GM12875 (cell line): Measurements from ENCODE around the gene CYP4F8.

Source experiments
- H3K4me3 ChIP-seq: one replicate; pipeline ENCODE4 v1.5.1; 2011; ENCODE audit warnings: low read depth, low read length, control low read depth
- TF ChIP-seq, protein P1 (sequence below): IDR thresholded peaks from 2 replicates; pipeline ENCODE4 v1.5.1; 2011; ENCODE audit warnings: low read depth, mild to moderate bottlenecking, control low read depth, inconsistent platforms, low read length, moderate library complexity, borderline replicate concordance; ENCODE audit not compliant: insufficient read depth

Gene CYP4F8

DNA sequence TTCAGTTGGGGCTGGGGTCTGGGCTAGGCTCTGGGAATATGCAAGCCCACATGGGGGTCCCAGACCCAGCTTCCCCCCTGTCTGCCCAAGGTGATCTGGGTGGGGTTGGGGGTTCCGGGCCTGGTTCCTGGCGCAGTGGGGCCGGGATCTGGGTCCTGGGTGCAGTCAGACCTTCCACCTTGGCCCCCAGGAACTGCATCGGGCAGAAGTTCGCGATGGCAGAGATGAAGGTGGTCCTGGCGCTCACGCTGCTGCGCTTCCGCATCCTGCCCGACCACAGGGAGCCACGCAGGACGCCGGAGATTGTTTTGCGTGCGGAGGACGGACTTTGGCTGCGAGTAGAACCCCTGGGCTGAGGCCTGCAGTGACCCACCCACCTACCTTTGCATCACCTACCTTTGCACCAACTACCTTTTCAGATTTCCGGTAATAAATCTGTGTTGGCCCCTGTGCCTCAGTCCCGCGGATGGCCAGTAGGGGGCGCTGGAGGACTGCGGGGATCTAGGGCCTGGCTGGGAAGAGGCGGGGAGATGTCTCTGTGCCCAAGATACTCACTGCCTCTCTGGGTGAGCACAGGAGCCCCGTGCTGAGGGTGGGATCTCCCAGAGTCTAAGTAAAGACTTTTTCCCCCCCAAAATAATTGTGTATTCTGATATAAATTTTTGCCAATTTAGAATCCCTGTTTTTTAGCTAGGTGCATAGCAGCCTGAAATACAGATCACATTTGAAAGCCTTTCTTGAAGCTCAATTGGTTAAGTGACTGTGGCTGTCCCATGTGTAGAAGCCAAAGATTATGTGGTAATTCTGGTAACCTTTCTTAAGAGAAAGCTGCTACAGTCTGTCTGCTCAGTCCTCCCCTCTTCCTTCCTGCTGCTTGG is 14.2 kb downstream of the CYP4F8 start:
- no peak overlapping the region for H3K4me3 ChIP-seq
- TF ChIP-seq, protein P1, sequence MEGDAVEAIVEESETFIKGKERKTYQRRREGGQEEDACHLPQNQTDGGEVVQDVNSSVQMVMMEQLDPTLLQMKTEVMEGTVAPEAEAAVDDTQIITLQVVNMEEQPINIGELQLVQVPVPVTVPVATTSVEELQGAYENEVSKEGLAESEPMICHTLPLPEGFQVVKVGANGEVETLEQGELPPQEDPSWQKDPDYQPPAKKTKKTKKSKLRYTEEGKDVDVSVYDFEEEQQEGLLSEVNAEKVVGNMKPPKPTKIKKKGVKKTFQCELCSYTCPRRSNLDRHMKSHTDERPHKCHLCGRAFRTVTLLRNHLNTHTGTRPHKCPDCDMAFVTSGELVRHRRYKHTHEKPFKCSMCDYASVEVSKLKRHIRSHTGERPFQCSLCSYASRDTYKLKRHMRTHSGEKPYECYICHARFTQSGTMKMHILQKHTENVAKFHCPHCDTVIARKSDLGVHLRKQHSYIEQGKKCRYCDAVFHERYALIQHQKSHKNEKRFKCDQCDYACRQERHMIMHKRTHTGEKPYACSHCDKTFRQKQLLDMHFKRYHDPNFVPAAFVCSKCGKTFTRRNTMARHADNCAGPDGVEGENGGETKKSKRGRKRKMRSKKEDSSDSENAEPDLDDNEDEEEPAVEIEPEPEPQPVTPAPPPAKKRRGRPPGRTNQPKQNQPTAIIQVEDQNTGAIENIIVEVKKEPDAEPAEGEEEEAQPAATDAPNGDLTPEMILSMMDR = peak; percentile 91

DNA sequence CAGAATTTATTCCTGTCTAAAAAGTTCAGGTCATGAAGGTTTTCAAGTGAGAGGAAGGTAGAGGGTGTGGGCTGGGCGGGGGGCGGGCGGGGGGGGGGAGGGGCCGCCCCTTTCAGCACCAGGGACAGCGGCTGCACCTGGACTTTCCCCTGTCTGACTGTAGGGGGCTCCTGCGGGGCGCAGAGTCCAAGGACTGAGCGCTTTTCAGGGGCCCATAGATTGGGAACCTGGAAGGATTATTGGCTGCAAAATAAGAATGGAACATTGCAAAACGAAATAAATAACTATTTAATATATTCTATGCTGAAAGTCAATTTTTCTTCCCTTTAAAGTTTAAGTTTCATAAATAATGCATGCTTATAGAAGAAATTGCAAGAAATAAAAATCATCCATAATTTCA is 16.8 kb downstream of the CYP4F8 start:
- TF ChIP-seq, protein P1 = peak; percentile 55; the same call in 1 of the 2 replicates
- H3K4me3 ChIP-seq = no peak overlapping the region

DNA sequence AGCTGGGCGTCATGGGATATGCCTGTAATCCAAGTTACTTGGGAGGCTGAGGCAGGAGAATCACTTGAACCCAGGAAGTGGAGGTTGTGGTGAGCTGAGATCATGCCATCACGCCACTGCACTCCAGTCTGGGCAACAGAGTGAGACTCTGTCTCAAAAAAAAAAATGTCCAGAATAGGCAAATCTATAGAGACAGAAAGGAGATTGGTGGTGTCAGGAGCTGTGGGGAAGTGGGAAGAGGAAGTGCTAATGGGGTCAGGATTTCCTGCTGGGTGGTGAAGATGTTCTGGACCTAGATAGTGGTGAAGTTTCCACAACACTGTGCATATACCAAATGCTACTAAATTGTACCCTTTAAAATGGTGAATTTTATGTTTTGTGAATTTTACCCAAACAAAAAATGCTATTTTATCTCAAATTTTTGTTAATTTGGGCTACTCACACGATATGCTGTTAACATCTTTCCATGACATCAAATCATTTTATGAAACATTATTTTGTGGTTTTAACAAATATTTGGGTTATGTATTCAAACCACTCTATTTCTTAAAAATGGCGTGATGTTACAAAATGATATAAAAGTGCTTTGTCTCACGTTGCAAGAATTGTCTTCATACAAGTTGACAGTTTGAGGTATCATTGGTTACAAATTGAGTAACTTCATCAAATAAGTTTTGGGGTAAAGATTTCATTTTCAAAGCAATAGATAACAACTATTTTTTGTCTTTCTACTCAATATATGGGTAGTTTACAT is 18.2 kb downstream of the CYP4F8 start:
- TF ChIP-seq, protein P1 = no peak

DNA sequence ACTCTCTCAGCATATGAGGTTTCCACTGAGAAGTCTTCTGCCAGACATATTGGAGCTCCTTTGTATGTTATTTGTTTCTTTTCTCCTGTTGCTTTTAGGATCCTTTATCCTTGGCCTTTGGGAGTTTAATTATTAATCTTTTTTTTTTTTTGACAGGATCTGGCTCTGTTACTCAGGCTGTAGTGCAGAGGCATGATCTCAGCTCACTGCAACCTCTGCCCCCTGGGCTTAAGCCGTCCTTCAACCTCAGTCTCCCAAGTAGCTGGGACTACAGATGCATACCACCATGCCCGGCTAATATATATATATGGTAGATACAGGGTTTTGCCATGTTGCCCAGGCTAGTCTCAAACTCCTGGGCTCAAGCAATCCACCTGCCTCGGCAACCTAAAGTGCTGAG is 19.1 kb downstream of the CYP4F8 start:
- H3K4me3 ChIP-seq = no peak overlapping the region
- TF ChIP-seq, protein P1 = no peak

More for the DNA sequence above, 18.2 kb downstream of the CYP4F8 start:
- no peak overlapping the region for H3K4me3 ChIP-seq

DNA sequence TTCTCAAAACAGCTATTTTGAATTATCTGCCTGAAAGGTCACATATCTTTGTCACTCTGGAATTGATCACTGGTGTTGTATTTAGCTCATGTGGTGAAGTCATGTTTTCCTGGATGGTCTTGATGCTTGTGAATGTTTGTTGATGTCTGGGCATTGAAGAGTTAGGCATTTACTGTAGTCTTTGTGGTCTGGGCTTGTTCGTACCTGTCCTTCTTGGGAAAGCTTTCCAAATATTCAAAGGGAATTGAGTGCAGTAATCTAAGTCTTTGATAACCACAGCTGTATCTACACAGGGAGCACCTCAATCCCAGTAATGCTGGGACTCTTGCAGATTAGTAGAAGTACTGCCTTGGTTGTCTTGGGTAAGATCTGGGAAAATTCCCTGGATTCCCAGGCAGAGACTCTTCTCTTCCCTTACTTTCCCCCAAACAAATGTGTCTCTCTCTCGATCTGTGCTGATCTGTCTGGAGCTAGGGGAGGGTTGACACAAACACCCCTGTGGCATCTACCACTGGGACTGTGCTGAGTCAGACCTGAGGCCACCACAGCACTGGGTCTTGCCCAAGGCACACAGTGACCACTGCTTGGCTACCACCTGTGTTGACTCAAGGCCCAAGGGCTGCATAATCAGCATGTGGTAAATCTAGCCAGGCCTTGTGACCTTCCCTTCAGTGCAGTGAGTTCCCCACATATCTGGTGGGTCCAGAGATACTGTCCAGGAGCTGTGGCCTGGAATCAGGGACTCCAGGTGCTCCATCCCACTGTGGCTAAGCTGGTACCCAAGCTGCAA is 20.2 kb downstream of the CYP4F8 start:
- no peak overlapping the region for H3K4me3 ChIP-seq
- TF ChIP-seq, protein P1 = no peak

DNA sequence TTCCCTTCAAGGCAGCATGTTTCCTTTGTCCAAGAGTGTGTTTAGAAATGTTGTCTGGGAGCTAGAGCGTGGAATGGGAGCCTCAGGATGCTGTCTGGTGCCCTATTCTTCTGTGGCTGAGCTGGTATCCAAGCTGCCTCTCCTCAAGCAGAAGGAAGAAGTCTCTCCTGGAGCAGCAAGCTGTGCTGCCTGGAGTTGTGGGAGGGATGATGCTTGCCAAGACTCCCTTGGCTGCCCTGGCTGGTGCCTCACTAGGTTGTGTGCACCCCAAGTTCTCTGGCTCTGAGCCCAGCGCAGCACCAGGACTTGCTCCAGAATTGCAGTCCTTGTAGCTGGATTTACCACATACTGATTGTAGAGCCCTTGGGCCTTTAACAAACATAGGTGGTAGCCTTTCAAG is 21.0 kb downstream of the CYP4F8 start:
- H3K4me3 ChIP-seq = no peak overlapping the region
- TF ChIP-seq, protein P1 = no peak
